Liver (tissue), 9 donors: Measurements from ENCODE around the gene RBL2. TPM values are rescaled to one million over a fixed set of nuclear protein-coding genes. Genes with fewer than 3 reads are reported as not detected.
"Not testable (repeated sequence)": the region's sequence is repeated elsewhere in the genome, so short reads cannot be mapped to it uniquely, and the experiment has no call there.

ENCODE experiments used
- DNase-seq: peaks from one replicate; pipeline ENCODE4 v3.0.0-alpha.2; 2017; ENCODE audit warnings: low spot score
- H3K27ac ChIP-seq, 2 donors: one replicate each; pipeline ENCODE4 v1.7.0; 2013; ENCODE audit warnings: inconsistent platforms in 2 of 2, low read length in 2 of 2, control low read depth in 1 of 2, low read depth in 1 of 2, mild to moderate bottlenecking in 1 of 2
- H3K27me3 ChIP-seq, 4 donors: one replicate each; pipeline versions ENCODE4 v1.6.1 to v1.7.0; 2013; ENCODE audit warnings: low read length in 3 of 4, inconsistent platforms in 1 of 4, mild to moderate bottlenecking in 1 of 4, moderate library complexity in 1 of 4; ENCODE audit not compliant: control insufficient read depth in 4 of 4, insufficient read depth in 4 of 4
- H3K36me3 ChIP-seq, 4 donors: one replicate each; pipeline versions ENCODE4 v1.6.1 to v1.7.0; 2013; ENCODE audit warnings: low read length in 3 of 4, mild to moderate bottlenecking in 3 of 4, low read depth in 1 of 4, moderate library complexity in 1 of 4; ENCODE audit not compliant: control insufficient read depth in 4 of 4, insufficient read depth in 3 of 4
- H3K4me1 ChIP-seq, 4 donors: one replicate each; pipeline versions ENCODE4 v1.6.1 to v1.7.0; 2013; ENCODE audit warnings: low read length in 3 of 4, mild to moderate bottlenecking in 3 of 4, moderate library complexity in 1 of 4; ENCODE audit not compliant: control insufficient read depth in 4 of 4, insufficient read depth in 4 of 4
- H3K4me3 ChIP-seq, 3 donors: one replicate each; pipeline versions ENCODE4 v1.6.1 to v1.7.0; 2013; ENCODE audit warnings: low read length in 3 of 3, control low read depth in 1 of 3, low read depth in 1 of 3, mild to moderate bottlenecking in 1 of 3
- H3K9ac ChIP-seq, 2 donors: one replicate each; pipeline ENCODE4 v1.7.0; 2013; ENCODE audit warnings: low read length in 2 of 2, mild to moderate bottlenecking in 2 of 2, moderate library complexity in 2 of 2, control low read depth in 1 of 2, low read depth in 1 of 2
- H3K9me3 ChIP-seq, 4 donors: one replicate each; pipeline versions ENCODE4 v1.6.1 to v1.7.0; 2013; ENCODE audit warnings: low read length in 3 of 4; ENCODE audit not compliant: control insufficient read depth in 4 of 4
- EGR1 ChIP-seq, 2 donors: IDR thresholded peaks; 2 replicates each; pipeline ENCODE4 v1.6.1; 2016 to 2018; ENCODE audit warnings: antibody characterized with exemption in 2 of 2, low read depth in 2 of 2
- FOXA1 ChIP-seq: IDR thresholded peaks from 2 replicates; pipeline ENCODE4 v1.6.1; 2016; ENCODE audit warnings: antibody characterized with exemption
- FOXA2 ChIP-seq: IDR thresholded peaks from 2 replicates; pipeline ENCODE4 v1.6.1; 2016; ENCODE audit warnings: antibody characterized with exemption
- GABPA ChIP-seq, 2 donors: IDR thresholded peaks in 1 of 2; conservative IDR thresholded peaks in 1 of 2; 2 replicates each; pipeline ENCODE4 v1.6.1; 2016; ENCODE audit warnings: antibody characterized with exemption in 2 of 2, mild to moderate bottlenecking in 1 of 2, moderate library complexity in 1 of 2
- HNF4A ChIP-seq, 2 donors: conservative IDR thresholded peaks; 2 replicates each; pipeline ENCODE4 v1.6.1; 2016; ENCODE audit warnings: antibody characterized with exemption in 2 of 2, mild to moderate bottlenecking in 2 of 2
- HNF4G ChIP-seq: IDR thresholded peaks from 2 replicates; pipeline ENCODE4 v1.6.1; 2016; ENCODE audit warnings: antibody characterized with exemption
- JUND ChIP-seq, 2 donors: IDR thresholded peaks; 2 replicates each; pipeline ENCODE4 v1.6.1; 2016; ENCODE audit warnings: antibody characterized with exemption in 2 of 2
- NR2F2 ChIP-seq: IDR thresholded peaks from 2 replicates; pipeline ENCODE4 v1.6.1; 2016; ENCODE audit warnings: antibody characterized with exemption
- RAD21 ChIP-seq, 2 donors: IDR thresholded peaks; 2 replicates each; pipeline ENCODE4 v1.6.1; 2016; ENCODE audit warnings: antibody characterized with exemption in 2 of 2, mild to moderate bottlenecking in 2 of 2
- REST ChIP-seq: IDR thresholded peaks from 2 replicates; pipeline ENCODE4 v1.6.1; 2016; ENCODE audit warnings: antibody characterized with exemption, mild to moderate bottlenecking
- RXRA ChIP-seq, 2 donors: IDR thresholded peaks; 2 replicates each; pipeline ENCODE4 v1.6.1; 2017 to 2018; ENCODE audit warnings: antibody characterized with exemption in 2 of 2, mild to moderate bottlenecking in 1 of 2
- SP1 ChIP-seq: IDR thresholded peaks from 2 replicates; pipeline ENCODE4 v1.6.1; 2018; ENCODE audit warnings: antibody characterized with exemption, mild to moderate bottlenecking
- TAF1 ChIP-seq: conservative IDR thresholded peaks from 2 replicates; pipeline ENCODE4 v1.6.1; 2016; ENCODE audit warnings: antibody characterized with exemption, mild to moderate bottlenecking
- YY1 ChIP-seq: IDR thresholded peaks from 2 replicates; pipeline ENCODE4 v1.6.1; 2016; ENCODE audit warnings: antibody characterized with exemption, mild to moderate bottlenecking
- ZBTB33 ChIP-seq: IDR thresholded peaks from 2 replicates; pipeline ENCODE4 v1.6.1; 2016; ENCODE audit warnings: antibody characterized with exemption
- WGBS: extraction: QIAGEN DNeasy Blood & Tissue Kit; methylation state at CpG from one replicate; pipeline ENCODE4 v1.1.7; 2013; 5-methylcytosine and 5-hydroxymethylcytosine counted together
- polyA plus RNA-seq, 2 donors: library from polyadenylated mRNA; stranded (reverse) in 1 of 2; unstranded in 1 of 2; fragments of 200-250 nt in 1 of 2; fragments of >200 nt in 1 of 2; fragmentation: Nextera tagmentation in 1 of 2; extraction: Ambion mirVana in 1 of 2; gene quantifications; one replicate each; pipeline versions ENCODE4 v1.2.1 to v1.2.3, GENCODE V29; 2013 to 2015
- total RNA-seq, 2 donors: library from RNA; depleted of rRNA; stranded (reverse); fragments of >200 nt; gene quantifications; one replicate each; pipeline ENCODE4 v1.2.3, GENCODE V29; 2014
- TF ChIP-seq, protein P1 (sequence below): IDR thresholded peaks from 2 replicates; pipeline ENCODE4 v1.6.1; 2016; ENCODE audit warnings: antibody characterized with exemption
- TF ChIP-seq, protein P2 (sequence below): fragments of 150-350 bp; IDR thresholded peaks from 2 replicates; pipeline ENCODE4 v1.5.1; 2017; ENCODE audit warnings: improper control_type of control experiment, low read depth, low read length; ENCODE audit not compliant: missing input control
- donor health status: healthy.
- donor health status: healthy.
- donor health status: healthy.
- donor health status: healthy.
- donor health status: healthy.

RBL2 gene
- total and polyA plus RNA-seq, 4 donors, result 19.2 to 64.3 (median 28.4) TPM

GRCh38 chr16:53511403-53512280 lies 77.4 kb downstream of the RBL2 start (continued):
- TF ChIP-seq, protein P1, sequence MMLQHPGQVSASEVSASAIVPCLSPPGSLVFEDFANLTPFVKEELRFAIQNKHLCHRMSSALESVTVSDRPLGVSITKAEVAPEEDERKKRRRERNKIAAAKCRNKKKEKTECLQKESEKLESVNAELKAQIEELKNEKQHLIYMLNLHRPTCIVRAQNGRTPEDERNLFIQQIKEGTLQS, result peak; percentile 41
- TF ChIP-seq FOXA1 (peak; percentile 36), HNF4G (peak; percentile 89), GABPA (IDR thresholded peaks at IDR 0.05 in 1 of 2, conservative IDR thresholded peaks at IDR 0.05 in 1 of 2) (peak in 1 of 2 donors; percentile 39), YY1 (no peak), REST (peak; percentile 86), EGR1 (IDR thresholded peaks at IDR 0.05; ENCODE audit: low read depth in 2 of 2) (peak in 1 of 2 donors; percentile 71), SP1 (peak; percentile 96)

DNA sequence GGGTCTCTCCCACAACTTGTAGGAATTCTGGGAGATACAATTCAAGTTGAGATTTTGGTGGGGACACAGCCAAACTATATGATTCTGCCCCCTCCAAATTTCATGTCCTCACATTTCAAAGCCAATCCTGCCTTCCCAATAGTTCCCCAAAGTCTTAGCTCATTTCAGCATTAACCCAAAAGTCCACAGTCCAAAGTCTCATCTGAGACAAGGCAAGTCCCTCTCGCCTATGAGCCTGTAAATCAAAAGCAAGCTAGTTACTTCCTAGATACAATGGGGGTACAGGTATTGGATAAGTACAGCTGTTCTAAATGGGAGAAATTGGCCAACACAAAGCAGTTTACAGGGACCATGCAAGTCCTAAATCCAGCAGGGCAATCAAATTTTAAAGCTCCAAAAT lies 78.5 kb downstream of the RBL2 start:
- DNase-seq, H3K9me3 ChIP-seq, H3K36me3 ChIP-seq, H3K4me3 ChIP-seq, H3K9ac ChIP-seq, H3K27me3 ChIP-seq: not testable (repeated sequence)
- Histone ChIP-seq H3K27ac (peak overlapping the region; percentile 87 to 95), H3K4me1 (peaks cover 7 to 37% (median 31%) of the 10 kb centered on the region in 4 donors)
- 35% methylated on average over 1 of the region's 1 CpG for WGBS
- TF ChIP-seq HNF4G (peak; percentile 74), SP1 (peak; percentile 82), RXRA (IDR thresholded peaks at IDR 0.05) (peak in 1 of 2 donors; percentile 36), HNF4A (conservative IDR thresholded peaks at IDR 0.05) (peak; percentile 91 to 95)

DNA sequence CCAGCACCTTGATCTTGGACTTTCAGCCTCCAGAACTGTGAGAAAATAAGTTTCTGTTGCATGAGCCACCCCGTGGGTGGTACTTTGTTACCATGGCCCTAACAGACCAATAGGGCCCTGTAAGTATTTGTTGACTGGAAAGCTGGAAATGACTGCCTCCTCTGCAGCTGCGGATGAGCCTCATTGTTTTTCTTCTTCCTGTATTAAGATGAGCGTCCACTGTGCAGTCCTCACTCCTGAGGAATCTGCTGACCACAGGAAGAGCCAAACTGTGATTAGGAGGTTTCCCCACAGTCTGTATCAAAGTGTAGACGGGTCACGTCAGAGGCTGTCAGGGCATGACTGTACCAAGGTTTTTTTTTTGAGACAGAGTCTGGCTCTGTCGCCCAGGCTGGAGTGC lies 81.0 kb downstream of the RBL2 start:
- Histone ChIP-seq H3K9ac (no peak overlapping the region), H3K27me3 (no peaks in the 10 kb centered on the region), H3K9me3 (no peaks in the 10 kb centered on the region), H3K4me3 (no peak overlapping the region), H3K27ac (peak overlapping the region in 1 of 2 donors; percentile 40), H3K4me1 (peaks cover 2 to 24% (median 21%) of the 10 kb centered on the region in 4 donors), H3K36me3 (no peaks in the 10 kb centered on the region)
- no peak for DNase-seq
- WGBS, result 87% methylated on average over 6 of the region's 6 CpGs
- TF ChIP-seq FOXA2 (no peak), NR2F2 (peak; percentile 47), HNF4G (no peak), SP1 (peak; percentile 26), EGR1 (IDR thresholded peaks at IDR 0.05; ENCODE audit: low read depth in 2 of 2) (no peak), GABPA (IDR thresholded peaks at IDR 0.05 in 1 of 2, conservative IDR thresholded peaks at IDR 0.05 in 1 of 2) (no peak), TAF1 (no peak), HNF4A (conservative IDR thresholded peaks at IDR 0.05) (no peak), REST (no peak), RAD21 (IDR thresholded peaks at IDR 0.05) (no peak), JUND (IDR thresholded peaks at IDR 0.05) (no peak), ZBTB33 (no peak)
- TF ChIP-seq, protein P2, sequence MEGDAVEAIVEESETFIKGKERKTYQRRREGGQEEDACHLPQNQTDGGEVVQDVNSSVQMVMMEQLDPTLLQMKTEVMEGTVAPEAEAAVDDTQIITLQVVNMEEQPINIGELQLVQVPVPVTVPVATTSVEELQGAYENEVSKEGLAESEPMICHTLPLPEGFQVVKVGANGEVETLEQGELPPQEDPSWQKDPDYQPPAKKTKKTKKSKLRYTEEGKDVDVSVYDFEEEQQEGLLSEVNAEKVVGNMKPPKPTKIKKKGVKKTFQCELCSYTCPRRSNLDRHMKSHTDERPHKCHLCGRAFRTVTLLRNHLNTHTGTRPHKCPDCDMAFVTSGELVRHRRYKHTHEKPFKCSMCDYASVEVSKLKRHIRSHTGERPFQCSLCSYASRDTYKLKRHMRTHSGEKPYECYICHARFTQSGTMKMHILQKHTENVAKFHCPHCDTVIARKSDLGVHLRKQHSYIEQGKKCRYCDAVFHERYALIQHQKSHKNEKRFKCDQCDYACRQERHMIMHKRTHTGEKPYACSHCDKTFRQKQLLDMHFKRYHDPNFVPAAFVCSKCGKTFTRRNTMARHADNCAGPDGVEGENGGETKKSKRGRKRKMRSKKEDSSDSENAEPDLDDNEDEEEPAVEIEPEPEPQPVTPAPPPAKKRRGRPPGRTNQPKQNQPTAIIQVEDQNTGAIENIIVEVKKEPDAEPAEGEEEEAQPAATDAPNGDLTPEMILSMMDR, result no peak
- TF ChIP-seq, protein P1, result no peak
